ENCODE results near the gene TMEM256.

The TMEM256 gene

DNA sequence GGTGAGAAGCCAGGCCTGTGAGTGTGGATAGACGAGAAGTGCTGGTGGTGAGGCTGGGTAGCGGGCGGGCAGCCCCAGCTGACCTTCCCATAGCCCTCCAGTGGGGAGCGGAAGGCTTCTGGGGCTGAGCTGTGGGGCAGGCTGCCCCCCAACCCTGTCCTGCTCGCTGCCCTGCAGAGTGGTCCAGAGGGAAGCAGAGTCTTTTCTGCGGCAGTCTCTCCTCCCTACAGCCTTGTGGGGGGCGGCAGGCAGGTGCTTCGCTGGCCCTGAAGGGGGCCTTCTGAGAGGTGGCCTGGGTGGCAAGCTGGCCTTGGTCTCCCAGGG, 7.5 kb upstream of the TMEM256 start:
- TF ChIP-seq POU2F2 (IDR thresholded peaks at IDR 0.05; ENCODE audit: low read depth, low read length) (no peak), SPI1 (IDR thresholded peaks at IDR 0.05; ENCODE audit: low read depth, low read length) (no peak), PAX5 (IDR thresholded peaks at IDR 0.05; ENCODE audit: insufficient read depth, low read length, severe bottlenecking) (no peak), POLR2AphosphoS5 (IDR thresholded peaks at IDR 0.05; ENCODE audit: low read depth, low read length) (no peak), TAF1 (IDR thresholded peaks at IDR 0.05; ENCODE audit: low read depth, low read length) (no peak), POLR2A (IDR thresholded peaks at IDR 0.05; ENCODE audit: low read depth, low read length) (no peak)
- no peak for DNase-seq (ENCODE audit: insufficient read length, low spot score)
- FAIRE-seq: no peak

DNA sequence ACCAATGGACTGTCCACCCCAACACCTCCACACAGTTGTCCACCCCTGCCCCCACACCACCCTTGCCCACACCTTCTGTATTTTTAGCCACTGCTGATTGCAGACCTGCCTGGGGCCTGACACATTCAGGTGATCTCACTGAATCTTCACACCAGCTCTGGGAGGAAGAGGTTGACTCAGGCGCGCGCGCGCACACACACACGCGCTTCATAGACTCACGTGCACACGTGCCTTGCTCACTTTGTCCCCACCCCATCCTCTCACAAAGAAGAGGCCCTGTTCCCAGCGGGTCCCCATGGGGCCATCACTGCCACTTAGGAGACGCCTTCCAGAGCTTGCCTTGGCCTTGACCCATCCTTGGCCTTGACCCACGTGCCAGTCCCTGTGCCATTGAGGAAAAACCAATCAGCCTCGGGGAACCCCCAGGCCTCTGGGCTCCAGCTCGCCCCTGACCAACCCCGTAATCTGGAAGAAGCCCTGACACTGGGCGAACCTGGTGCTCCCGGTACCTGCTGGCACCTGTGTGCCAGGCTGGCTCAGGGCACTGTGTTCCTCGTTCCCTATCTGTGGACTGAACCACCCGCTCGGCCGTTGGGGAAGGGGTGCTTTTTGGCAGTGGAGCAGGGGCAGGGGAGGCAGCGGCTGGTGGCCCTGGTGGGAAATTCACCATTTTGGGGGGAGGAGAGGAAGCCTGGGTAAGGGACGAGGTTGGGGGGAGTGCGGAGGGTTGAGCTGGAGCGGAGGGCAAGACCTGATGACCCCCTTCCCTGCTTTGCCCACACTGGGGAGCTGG, 6.9 kb upstream of the TMEM256 start:
- no peak for DNase-seq (ENCODE audit: insufficient read length, low spot score)
- FAIRE-seq: no peak
- TF ChIP-seq SPI1 (IDR thresholded peaks at IDR 0.05; ENCODE audit: low read depth, low read length) (no peak), PAX5 (IDR thresholded peaks at IDR 0.05; ENCODE audit: insufficient read depth, low read length, severe bottlenecking) (no peak), POLR2A (IDR thresholded peaks at IDR 0.05; ENCODE audit: low read depth, low read length) (no peak)

DNA sequence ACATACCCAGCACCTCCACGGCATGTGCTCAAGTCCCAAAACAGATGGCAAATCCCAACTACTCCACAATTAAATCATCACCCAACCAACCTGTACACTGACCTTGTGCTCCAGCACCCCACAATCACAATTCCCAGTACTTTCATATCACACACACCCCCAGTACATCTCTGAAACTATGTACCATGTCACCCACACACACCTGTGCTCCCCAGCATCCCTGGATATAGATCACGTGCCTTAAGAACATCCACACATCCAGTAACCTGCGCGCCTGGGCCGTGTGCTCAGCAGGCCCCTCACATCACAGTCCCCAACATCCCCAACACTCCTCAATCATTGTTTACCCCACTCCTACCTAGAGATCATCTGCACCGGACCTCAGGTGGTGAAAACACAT, 5.8 kb upstream of the TMEM256 start:
- TF ChIP-seq TAF1 (IDR thresholded peaks at IDR 0.05; ENCODE audit: low read depth, low read length) (no peak), SPI1 (IDR thresholded peaks at IDR 0.05; ENCODE audit: low read depth, low read length) (no peak), POU2F2 (IDR thresholded peaks at IDR 0.05; ENCODE audit: low read depth, low read length) (no peak)
- DNase-seq (ENCODE audit: insufficient read length, low spot score): no peak
- no peak for FAIRE-seq

DNA sequence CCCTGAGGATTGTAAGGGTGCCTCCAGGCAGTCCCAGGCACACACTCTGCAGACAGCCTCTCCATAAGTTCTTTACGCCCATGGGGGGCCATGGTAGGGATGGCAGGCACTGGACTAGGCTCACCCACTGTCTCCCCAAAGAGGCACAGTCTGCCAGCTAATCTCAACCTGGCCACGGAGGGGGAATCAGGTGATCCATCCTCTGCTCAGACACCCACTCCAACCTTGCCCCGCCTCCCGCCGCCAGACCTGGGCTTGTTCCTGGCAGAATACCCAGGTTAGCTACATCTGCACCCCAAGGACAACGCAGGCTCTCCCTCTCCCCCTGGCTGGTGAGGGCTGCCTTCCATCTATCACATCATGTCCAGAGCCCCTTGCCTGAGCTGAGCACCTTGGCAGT, 5.0 kb upstream of the TMEM256 start:
- FAIRE-seq: no peak
- TF ChIP-seq POU2F2 (IDR thresholded peaks at IDR 0.05; ENCODE audit: low read depth, low read length) (no peak), POLR2AphosphoS5 (IDR thresholded peaks at IDR 0.05; ENCODE audit: low read depth, low read length) (no peak), TAF1 (IDR thresholded peaks at IDR 0.05; ENCODE audit: low read depth, low read length) (no peak), PAX5 (IDR thresholded peaks at IDR 0.05; ENCODE audit: insufficient read depth, low read length, severe bottlenecking) (no peak)

DNA sequence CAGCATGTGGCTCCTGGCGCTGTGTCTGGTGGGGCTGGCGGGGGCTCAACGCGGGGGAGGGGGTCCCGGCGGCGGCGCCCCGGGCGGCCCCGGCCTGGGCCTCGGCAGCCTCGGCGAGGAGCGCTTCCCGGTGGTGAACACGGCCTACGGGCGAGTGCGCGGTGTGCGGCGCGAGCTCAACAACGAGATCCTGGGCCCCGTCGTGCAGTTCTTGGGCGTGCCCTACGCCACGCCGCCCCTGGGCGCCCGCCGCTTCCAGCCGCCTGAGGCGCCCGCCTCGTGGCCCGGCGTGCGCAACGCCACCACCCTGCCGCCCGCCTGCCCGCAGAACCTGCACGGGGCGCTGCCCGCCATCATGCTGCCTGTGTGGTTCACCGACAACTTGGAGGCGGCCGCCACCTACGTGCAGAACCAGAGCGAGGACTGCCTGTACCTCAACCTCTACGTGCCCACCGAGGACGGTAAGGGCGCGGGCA, 4.4 kb upstream of the TMEM256 start:
- DNase-seq (ENCODE audit: insufficient read length, low spot score): no peak
- no peak for TF ChIP-seq PAX5 (IDR thresholded peaks at IDR 0.05; ENCODE audit: insufficient read depth, low read length, severe bottlenecking)
- no peak for TF ChIP-seq POLR2AphosphoS5 (IDR thresholded peaks at IDR 0.05; ENCODE audit: low read depth, low read length)
- TF ChIP-seq TAF1 (IDR thresholded peaks at IDR 0.05; ENCODE audit: low read depth, low read length): no peak
- TF ChIP-seq POU2F2 (IDR thresholded peaks at IDR 0.05; ENCODE audit: low read depth, low read length): no peak
- no peak for TF ChIP-seq POLR2A (IDR thresholded peaks at IDR 0.05; ENCODE audit: low read depth, low read length)
- no peak for TF ChIP-seq SPI1 (IDR thresholded peaks at IDR 0.05; ENCODE audit: low read depth, low read length)
- FAIRE-seq: no peak

More for the DNA sequence above, 5.0 kb upstream of the TMEM256 start:
- DNase-seq (ENCODE audit: insufficient read length, low spot score): no peak

DNA sequence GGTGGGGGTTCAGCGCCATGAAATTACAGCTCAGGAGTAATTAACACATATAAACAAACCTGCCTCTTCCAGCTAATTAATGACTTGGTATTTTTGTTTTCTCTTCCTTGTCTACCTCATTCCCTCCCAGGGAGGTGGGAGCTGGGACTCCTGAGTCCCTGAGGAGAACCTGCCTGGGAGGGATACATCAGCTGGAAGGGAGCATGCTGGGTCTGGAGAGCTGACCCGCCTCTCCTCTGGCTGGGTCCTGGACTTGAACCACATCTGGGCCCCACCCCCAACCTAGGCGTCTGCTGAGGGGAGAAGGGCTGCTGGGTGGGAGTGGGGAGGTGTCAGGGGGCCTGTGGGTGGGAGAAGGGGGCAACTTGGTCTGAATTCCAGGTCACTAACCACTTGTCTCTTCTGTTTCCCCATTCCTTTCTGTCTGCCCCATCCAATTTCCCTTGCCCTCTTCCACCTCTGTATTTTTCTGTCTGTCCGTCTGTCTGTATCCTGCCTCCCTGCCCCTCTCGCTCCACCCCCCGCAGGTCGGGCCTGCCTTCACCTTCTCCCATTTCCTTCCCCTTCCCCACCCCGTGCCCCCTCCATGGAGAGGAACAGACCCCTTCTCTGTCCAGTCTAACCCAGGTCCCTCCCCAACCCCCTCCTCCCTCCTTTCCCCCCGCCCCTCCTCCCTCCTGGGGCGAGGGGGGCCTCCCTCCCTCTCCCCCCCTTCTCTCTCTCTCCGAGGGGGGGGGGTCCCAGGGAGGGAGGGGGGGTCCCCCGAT, 3.8 kb upstream of the TMEM256 start, which contains the start of gene NLGN2:
Gene NLGN2, plus strand, starts transcription at position 361 of the 767 bp plus-strand sequence. CDS start 411 bp downstream, outside the sequence.
- no peak for FAIRE-seq
- no peak for TF ChIP-seq PAX5 (IDR thresholded peaks at IDR 0.05; ENCODE audit: insufficient read depth, low read length, severe bottlenecking)
- TF ChIP-seq TAF1 (IDR thresholded peaks at IDR 0.05; ENCODE audit: low read depth, low read length): no peak
- TF ChIP-seq POLR2A (IDR thresholded peaks at IDR 0.05; ENCODE audit: low read depth, low read length): no peak
- no peak for TF ChIP-seq SPI1 (IDR thresholded peaks at IDR 0.05; ENCODE audit: low read depth, low read length)
- no peak for TF ChIP-seq POLR2AphosphoS5 (IDR thresholded peaks at IDR 0.05; ENCODE audit: low read depth, low read length)
- no peak for TF ChIP-seq POU2F2 (IDR thresholded peaks at IDR 0.05; ENCODE audit: low read depth, low read length)
- no peak for DNase-seq (ENCODE audit: insufficient read length, low spot score)

DNA sequence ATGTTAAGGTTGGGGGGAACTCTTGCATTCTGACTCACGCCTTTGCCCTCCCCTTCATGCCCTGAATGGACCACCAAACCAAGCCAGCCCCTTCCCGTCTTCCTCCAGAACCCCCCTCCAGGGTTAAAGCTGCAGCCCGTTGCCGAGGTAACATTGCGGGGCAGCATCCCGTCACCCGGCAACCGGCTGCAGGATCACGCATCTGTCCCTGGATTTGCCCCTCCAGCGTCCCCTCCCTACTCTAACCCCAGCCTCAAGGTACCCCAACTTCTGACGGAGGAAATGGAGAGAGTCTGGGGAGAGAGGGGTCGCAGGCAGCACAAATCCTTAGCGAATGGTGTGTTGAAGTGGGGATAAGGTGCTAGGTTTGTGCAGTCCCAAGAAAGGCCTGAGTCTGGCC, 3.2 kb upstream of the TMEM256 start:
- DNase-seq (ENCODE audit: insufficient read length, low spot score): no peak
- FAIRE-seq: no peak

DNA sequence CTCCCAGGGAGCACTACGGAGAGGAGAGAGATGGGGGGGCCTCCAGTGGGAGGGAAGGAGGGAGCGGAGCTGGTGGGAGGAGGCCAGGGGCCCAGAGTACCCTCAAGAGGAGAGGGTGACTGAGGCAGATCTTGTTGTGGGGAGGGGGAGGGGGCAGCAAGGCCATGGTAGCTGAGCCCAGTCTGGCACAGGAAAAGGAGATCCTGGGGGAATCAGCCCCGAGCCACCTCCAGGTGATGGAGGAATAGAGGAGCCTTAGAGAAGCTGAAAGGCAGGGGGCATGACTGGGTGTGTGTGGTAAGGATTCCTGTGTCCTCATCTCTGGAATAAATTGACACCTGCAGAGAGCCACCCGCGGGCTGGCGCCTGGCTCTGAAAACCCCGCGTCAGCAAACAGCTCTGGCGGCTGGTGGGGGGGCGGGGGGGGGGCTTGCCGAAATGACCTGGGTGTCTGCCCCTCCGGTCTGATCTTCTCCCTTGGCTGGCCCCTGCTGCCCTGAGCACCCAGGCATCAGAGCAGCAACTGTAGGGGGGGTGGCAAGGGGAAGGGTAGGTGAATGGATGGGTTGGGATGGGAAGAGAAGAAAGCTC, 2.4 kb upstream of the TMEM256 start:
- TF ChIP-seq TAF1 (IDR thresholded peaks at IDR 0.05; ENCODE audit: low read depth, low read length) (no peak), PAX5 (IDR thresholded peaks at IDR 0.05; ENCODE audit: insufficient read depth, low read length, severe bottlenecking) (no peak), POLR2A (IDR thresholded peaks at IDR 0.05; ENCODE audit: low read depth, low read length) (no peak), POLR2AphosphoS5 (IDR thresholded peaks at IDR 0.05; ENCODE audit: low read depth, low read length) (no peak), SPI1 (IDR thresholded peaks at IDR 0.05; ENCODE audit: low read depth, low read length) (no peak), POU2F2 (IDR thresholded peaks at IDR 0.05; ENCODE audit: low read depth, low read length) (no peak)
- FAIRE-seq (no peak), DNase-seq (ENCODE audit: insufficient read length, low spot score) (no peak)

More for the DNA sequence above, 3.2 kb upstream of the TMEM256 start:
- no peak for TF ChIP-seq TAF1 (IDR thresholded peaks at IDR 0.05; ENCODE audit: low read depth, low read length)
- no peak for TF ChIP-seq SPI1 (IDR thresholded peaks at IDR 0.05; ENCODE audit: low read depth, low read length)
- TF ChIP-seq POU2F2 (IDR thresholded peaks at IDR 0.05; ENCODE audit: low read depth, low read length): no peak
- TF ChIP-seq PAX5 (IDR thresholded peaks at IDR 0.05; ENCODE audit: insufficient read depth, low read length, severe bottlenecking): no peak
- no peak for TF ChIP-seq POLR2AphosphoS5 (IDR thresholded peaks at IDR 0.05; ENCODE audit: low read depth, low read length)
- TF ChIP-seq POLR2A (IDR thresholded peaks at IDR 0.05; ENCODE audit: low read depth, low read length): no peak

Measured in GM12891 (cell line).